Measurements from ENCODE around the gene RHOT1. TPM values are rescaled to one million over a fixed set of nuclear protein-coding genes. Genes with fewer than 3 reads are reported as not detected.
"Not testable (repeated sequence)": the region's sequence is repeated elsewhere in the genome, so short reads cannot be mapped to it uniquely, and the experiment has no call there.

Gene RHOT1
- total and polyA plus RNA-seq, 2 experiments from 2014 or later: 25.2 to 31.9 TPM

DNA sequence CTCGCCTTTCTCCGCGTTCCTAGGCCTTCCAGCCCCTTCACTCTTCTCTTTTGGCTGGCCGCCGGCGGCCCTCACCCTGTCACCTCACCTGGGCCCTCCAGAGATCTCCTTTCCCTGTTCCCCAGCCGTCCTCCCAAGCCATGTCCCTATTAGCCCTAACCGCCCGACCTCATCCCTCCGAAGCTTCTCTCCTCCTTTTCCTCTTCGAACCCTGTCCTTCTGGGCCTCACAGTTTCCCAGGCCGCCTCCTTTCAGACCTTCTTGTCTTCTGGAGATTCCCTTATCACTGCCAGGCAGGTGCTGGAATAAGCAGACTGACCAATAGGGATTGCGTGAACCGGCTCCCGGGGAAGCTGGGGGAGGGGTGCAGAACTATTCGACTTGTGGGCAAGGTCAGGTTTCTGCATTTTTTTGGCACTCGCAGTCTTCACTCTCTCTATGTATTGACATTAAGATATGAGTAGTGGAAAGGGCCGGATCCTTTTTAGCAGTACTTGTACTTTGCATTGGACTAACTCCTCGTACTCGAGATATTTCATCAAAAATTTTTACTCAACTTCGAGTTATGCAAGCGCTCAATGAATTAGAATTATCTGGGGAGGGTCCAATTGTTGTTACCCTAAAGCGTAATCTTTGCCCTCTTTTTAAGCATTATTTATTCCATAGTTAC is 690 bp downstream of the RHOT1 start:
- Histone ChIP-seq H3K4me2 (ENCODE audit: unreplicated experiment) (peak overlapping the region; percentile 87), H3K9ac (peak overlapping the region; percentile 82), H2AFZ (peak overlapping the region; percentile 93), H4K20me1 (ENCODE audit: insufficient read depth) (no peaks in the 10 kb centered on the region), H3K9me3 (ENCODE audit: low read depth) (no peaks in the 10 kb centered on the region), H3K79me2 (ENCODE audit: insufficient read depth) (peaks cover 50% of the 10 kb centered on the region), H3K9me2 (ENCODE audit: insufficient read depth) (no peaks in the 10 kb centered on the region), H3K4me1 (ENCODE audit: insufficient read depth) (peaks cover 12% of the 10 kb centered on the region; the same call in 1 of the 2 replicates), H3K27ac (peak overlapping the region; percentile 21), H3K36me3 (ENCODE audit: low read depth) (no peaks in the 10 kb centered on the region), H3K27me3 (replicated peaks; ENCODE audit: insufficient read depth) (no peaks in the 10 kb centered on the region), H3F3A (ENCODE audit: insufficient read depth) (peaks cover 10% of the 10 kb centered on the region), H3K4me3 (peak overlapping the region; percentile 95)
- 1 to 2% methylated on average over 22 to 23 of the region's 23 CpGs for WGBS, 2 experiments (ENCODE audit: low coverage in 1 of 2, low lambda C conversion rate in 2 of 2, missing lambda C conversion rate in 2 of 2)
- peak; percentile 68 for DNase-seq
- in situ Hi-C loops (cut with MboI): no loop called here
- TF ChIP-seq EZH2phosphoT487 (IDR thresholded peaks at IDR 0.05; ENCODE audit: insufficient read depth, low read depth) (no peak), EZH2 (IDR thresholded peaks at IDR 0.05; ENCODE audit: insufficient read depth, poor library complexity, severe bottlenecking) (no peak)

DNA sequence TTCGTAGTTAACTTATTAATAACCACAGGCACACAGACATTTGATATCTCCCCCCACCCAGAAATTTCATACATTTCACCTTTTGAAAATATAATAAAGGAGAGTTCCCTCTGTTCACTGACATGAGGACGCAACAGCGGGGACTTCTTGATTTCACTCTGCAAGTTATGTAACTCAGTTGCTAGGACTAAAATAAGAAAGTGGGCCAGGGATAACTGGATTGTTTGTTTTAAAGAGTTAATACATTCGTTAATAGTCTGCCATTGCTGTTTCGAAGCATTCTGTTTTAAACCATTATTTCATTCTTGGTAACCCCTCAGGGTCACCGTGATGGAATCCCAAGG is 1.2 kb downstream of the RHOT1 start:
- Histone ChIP-seq H3K4me1 (ENCODE audit: insufficient read depth) (peaks cover 12% of the 10 kb centered on the region; the same call in 1 of the 2 replicates), H3K9ac (peak overlapping the region; percentile 82), H4K20me1 (ENCODE audit: insufficient read depth) (no peaks in the 10 kb centered on the region), H3K4me2 (ENCODE audit: unreplicated experiment) (peak overlapping the region; percentile 87), H3F3A (ENCODE audit: insufficient read depth) (peaks cover 10% of the 10 kb centered on the region), H2AFZ (peak overlapping the region; percentile 93), H3K36me3 (ENCODE audit: low read depth) (no peaks in the 10 kb centered on the region), H3K79me2 (ENCODE audit: insufficient read depth) (peaks cover 55% of the 10 kb centered on the region), H3K9me3 (ENCODE audit: low read depth) (no peaks in the 10 kb centered on the region), H3K9me2 (ENCODE audit: insufficient read depth) (no peaks in the 10 kb centered on the region), H3K27ac (no peak overlapping the region), H3K27me3 (replicated peaks; ENCODE audit: insufficient read depth) (no peaks in the 10 kb centered on the region), H3K4me3 (peak overlapping the region; percentile 95)
- WGBS, 2 experiments (ENCODE audit: low coverage in 1 of 2, low lambda C conversion rate in 2 of 2, missing lambda C conversion rate in 2 of 2): 14 to 18% methylated on average over 6 of the region's 6 CpGs
- in situ Hi-C loops (cut with MboI): no loop called here
- no peak for DNase-seq
- TF ChIP-seq EZH2phosphoT487 (IDR thresholded peaks at IDR 0.05; ENCODE audit: insufficient read depth, low read depth) (no peak), EZH2 (IDR thresholded peaks at IDR 0.05; ENCODE audit: insufficient read depth, poor library complexity, severe bottlenecking) (no peak)

DNA sequence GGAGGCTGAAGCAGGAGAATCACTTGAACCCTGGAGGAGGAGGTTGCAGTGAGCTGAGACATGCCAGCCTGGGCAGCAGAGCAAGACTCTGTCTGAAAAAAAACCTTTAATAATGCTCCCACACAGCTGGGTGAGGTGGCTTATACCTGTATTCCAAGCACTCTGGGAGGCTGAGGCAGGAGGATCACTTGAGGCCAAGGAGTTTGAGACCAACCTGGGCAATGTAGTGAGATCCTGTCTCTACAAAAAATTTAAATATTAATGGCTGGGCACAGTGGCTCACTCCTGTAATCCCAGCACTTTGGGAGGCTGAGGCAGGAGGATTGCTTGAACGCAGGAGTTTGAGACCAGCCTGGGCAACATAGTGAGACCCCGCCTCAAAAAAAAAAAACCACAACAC is 2.1 kb downstream of the RHOT1 start:
- in situ Hi-C loops (cut with MboI); H4K20me1 ChIP-seq (ENCODE audit: insufficient read depth): not testable (repeated sequence)

GRCh38 chr17:32148351-32148750 is 6.0 kb downstream of the RHOT1 start:
- Histone ChIP-seq H4K20me1 (ENCODE audit: insufficient read depth) (0 out of 2 replicates have a peak, but pooled peaks cover 5% of the 10 kb centered on the region), H3F3A (ENCODE audit: insufficient read depth) (no peaks in the 10 kb centered on the region), H3K4me2 (ENCODE audit: unreplicated experiment) (no peak overlapping the region), H3K4me1 (ENCODE audit: insufficient read depth) (peaks cover 5% of the 10 kb centered on the region; the same call in 1 of the 2 replicates), H3K36me3 (ENCODE audit: low read depth) (peaks cover 4% of the 10 kb centered on the region; the same call in 1 of the 2 replicates), H3K9me2 (ENCODE audit: insufficient read depth) (no peaks in the 10 kb centered on the region), H3K27me3 (replicated peaks; ENCODE audit: insufficient read depth) (no peaks in the 10 kb centered on the region), H3K27ac (no peak overlapping the region), H2AFZ (no peak overlapping the region), H3K9ac (no peak overlapping the region), H3K79me2 (ENCODE audit: insufficient read depth) (peaks cover 90% of the 10 kb centered on the region), H3K4me3 (no peak overlapping the region), H3K9me3 (ENCODE audit: low read depth) (no peaks in the 10 kb centered on the region)
- in situ Hi-C loops (cut with MboI): no loop called here
- TF ChIP-seq EZH2phosphoT487 (IDR thresholded peaks at IDR 0.05; ENCODE audit: insufficient read depth, low read depth) (no peak), EZH2 (IDR thresholded peaks at IDR 0.05; ENCODE audit: insufficient read depth, poor library complexity, severe bottlenecking) (no peak)
- WGBS, 2 experiments (ENCODE audit: low coverage in 1 of 2, low lambda C conversion rate in 2 of 2, missing lambda C conversion rate in 2 of 2): 44 to 55% methylated on average over 5 of the region's 5 CpGs
- DNase-seq: no peak

More for the DNA sequence above, 2.1 kb downstream of the RHOT1 start:
- H3F3A ChIP-seq (ENCODE audit: insufficient read depth); H3K9ac ChIP-seq; H3K27me3 ChIP-seq (replicated peaks; ENCODE audit: insufficient read depth); H3K4me2 ChIP-seq (ENCODE audit: unreplicated experiment); DNase-seq; H3K9me3 ChIP-seq (ENCODE audit: low read depth); H3K36me3 ChIP-seq (ENCODE audit: low read depth); H3K27ac ChIP-seq; H3K4me3 ChIP-seq; H2AFZ ChIP-seq; H3K9me2 ChIP-seq (ENCODE audit: insufficient read depth): not testable (repeated sequence)
- H3K4me1 ChIP-seq (ENCODE audit: insufficient read depth): peaks cover 12% of the 10 kb centered on the region; the same call in 1 of the 2 replicates
- WGBS, 2 experiments (ENCODE audit: low coverage in 1 of 2, low lambda C conversion rate in 2 of 2, missing lambda C conversion rate in 2 of 2): 95 to 100% methylated on average over 2 of the region's 2 CpGs
- H3K79me2 ChIP-seq (ENCODE audit: insufficient read depth): peaks cover 60% of the 10 kb centered on the region

All from GM23248 (cell line).